ENCODE measurements around the gene SLC46A1.
A peak's percentile ranks its signal among the peaks of the same experiment; 100 is the strongest.

Gene SLC46A1

DNA sequence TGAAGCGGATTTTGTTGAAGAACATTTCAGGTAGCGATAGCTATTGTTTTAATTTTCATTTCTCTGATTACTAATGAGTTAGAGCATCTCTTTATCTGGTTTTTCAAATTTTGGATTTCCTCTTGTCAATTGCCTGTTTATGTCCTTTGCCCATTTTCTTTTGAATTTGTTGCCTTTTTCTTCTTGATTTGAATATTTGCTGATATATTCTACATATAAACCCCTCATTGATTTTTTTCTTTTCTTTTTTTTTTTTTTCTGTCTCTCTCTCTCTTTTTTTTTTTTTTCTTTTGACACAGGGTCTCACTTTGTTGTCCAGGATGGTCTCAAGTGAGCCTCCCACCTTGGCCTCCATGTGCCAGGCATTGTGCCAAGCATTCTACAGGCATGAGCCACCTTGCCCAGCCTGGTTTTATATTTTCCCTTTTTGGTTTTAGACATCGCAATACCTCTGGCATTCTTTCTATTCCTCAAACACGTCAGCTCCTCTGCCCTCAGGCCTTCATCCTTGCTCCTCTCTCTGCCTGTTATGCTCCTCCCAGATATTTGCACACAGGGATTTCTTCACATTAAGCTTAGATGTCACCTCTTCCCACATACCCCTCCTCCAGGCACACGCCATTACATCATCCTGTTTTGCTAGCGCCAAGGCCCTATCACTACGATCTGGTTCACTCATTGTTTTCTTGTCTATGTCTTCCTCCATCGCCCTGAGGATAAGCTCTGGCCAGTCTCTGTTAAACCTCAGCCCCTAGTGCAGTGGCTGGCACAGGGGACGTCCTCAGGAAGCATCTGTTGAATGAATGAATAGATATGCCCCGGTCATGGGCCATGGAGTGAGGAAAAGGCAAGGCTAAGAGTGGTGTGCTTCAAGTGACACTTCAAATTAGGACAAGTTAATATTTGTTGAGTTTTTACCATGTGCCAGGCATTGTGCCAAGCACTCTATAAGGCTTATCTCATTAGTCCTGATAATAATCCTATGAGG lies 25.9 kb downstream of the SLC46A1 start:
- DNase-seq, result peak; percentile 22

DNA sequence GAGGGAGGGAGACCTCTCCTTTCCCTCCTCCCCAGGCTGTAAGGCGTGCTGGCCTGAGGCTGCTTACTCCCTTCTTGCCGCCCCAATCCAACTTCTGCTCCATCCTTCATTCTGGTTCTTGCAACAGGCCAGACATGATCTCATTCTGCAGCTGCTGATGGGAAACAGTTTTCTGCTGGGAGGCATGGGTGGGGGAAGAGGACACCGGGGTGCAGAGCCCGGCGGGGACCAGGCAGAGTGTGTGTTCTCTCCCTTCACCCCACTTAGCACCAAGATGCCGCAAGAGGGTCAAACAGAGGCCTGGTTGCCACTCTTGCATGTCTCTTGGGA lies 33.1 kb downstream of the SLC46A1 start:
- DNase-seq, result no peak

DNA sequence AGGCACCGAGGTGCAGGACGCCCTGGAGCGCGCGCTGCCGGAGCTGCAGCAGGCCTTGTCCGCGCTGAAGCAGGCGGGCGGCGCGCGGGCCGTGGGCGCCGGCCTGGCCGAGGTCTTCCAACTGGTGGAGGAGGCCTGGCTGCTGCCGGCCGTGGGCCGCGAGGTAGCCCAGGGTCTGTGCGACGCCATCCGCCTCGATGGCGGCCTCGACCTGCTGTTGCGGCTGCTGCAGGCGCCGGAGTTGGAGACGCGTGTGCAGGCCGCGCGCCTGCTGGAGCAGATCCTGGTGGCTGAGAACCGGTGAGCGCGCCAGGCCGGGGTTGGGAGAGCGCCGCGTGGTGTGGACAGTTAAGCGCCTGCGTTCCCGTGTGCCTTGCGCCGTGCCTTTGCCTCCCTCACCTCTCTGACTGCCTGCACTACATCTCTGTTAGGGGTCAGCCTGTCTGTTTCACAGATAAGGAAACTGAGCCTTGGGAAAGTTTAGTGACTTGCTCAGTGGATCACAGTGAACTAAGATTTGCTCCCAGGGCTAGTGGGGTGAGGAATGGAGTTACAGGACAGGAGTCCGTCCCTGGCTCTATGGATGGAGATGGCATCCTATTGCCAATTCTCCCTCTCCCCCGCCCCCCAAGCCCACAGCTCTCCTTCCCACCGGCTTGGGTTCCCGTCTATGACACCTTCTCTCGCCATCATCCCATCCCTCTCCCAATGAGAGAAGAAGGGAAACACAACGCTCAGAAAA lies 33.6 kb downstream of the SLC46A1 start:
- peak; percentile 62 for DNase-seq

DNA sequence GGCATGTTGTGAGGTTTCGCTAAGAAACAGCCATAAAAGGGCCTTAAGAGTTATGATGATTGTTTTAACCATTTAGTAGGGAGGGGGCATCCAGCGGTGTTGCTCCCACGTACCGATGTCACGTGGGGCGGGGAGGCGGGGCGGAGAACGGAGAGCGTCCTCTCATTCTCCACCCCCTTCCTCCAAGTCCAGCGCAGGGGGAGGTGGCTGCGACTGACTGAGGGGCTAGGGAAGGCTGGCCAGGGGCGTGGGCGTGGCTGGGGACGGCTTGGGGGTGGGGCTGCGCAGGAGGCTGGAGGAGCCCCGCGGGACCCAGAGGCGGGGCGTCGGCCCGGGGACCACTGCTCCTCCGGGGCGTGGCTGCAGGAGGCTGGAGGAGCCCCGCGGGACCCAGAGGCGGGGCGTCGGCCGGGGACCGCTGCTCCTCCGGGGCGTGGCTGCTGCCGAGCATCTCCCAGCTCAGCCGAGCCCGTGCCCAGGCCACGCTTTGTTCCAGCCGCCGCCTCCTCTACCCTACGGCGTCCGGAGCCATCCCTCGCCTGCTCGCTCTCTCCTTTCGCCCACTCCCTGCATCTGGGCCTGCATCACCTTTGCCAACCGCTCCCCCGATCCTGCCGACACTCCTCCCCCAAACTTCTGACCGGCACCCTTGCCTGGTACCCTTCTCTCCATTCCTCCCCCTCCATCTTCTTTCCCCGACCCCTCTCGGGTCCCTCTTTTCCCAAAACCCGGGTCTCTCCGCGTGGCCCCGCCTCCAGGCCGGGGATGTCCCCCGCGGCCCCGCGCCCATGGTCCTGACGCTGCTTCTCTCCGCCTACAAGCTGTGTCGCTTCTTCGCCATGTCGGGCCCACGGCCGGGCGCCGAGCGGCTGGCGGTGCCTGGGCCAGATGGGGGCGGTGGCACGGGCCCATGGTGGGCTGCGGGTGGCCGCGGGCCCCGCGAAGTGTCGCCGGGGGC lies 34.5 kb downstream of the SLC46A1 start, which contains the start of gene SARM1:
Gene SARM1, plus strand, starts transcription at position 450 of the 958 bp plus-strand sequence. Its CDS starts 339 bp downstream, at position 789.
- DNase-seq, result peak; percentile 97

DNA sequence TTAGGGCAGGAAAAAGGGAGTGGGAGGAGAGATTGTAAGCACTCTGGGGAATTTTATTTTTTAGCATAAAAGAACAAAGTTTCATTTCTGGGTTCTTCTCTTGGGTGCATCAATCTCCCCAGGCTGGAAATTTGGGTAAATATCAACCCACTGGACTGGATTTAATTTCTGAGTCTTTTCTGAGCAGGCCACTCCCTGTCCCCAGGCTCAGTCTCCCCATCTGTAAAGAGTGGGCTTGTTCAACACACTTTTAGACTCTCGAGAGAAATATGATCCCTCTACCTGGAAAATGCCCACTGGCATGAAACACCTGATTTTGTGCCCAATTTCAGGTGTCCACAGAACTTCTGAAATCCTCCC lies 35.3 kb downstream of the SLC46A1 start:
- DNase-seq, result no peak

DNA sequence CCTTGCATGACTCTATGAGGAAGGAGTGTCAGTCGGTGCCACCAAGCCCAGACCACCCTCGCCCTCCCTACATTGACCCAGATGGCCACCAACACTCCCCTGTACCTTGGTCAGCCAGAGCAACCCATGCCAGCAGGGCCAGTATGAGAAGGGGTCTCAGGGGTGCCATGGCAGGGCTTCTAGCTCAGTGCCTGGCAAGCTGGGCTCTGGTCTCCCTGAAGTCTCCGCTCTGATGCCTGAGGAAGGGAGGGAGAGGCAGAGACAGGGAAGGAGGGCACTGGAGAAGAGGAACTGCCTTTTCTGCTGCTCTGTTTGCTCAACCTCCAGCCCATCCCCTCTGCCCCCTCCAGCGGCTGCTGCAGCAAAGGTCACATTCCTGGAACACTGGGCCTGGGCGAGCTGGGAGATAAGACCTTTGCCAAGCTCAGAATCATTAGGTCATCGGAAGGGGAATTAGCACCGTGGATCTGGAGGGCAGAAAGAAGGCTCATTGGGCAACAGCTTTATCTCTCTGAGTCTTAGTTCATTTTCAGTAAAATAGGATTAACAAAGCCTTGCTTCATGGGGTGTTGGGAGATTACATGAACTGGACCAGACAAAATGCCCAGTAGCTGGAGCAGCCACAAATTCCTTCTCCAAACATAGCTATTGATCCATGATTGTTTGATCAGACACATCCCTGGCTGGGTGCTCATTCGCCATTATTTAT lies 35.8 kb downstream of the SLC46A1 start, which contains the start of gene VTN:
Gene VTN, minus strand, starts transcription at position 273 of the 709 bp plus-strand sequence. Its CDS starts 104 bp downstream, at position 169.
- peak; percentile 45 for DNase-seq

DNA sequence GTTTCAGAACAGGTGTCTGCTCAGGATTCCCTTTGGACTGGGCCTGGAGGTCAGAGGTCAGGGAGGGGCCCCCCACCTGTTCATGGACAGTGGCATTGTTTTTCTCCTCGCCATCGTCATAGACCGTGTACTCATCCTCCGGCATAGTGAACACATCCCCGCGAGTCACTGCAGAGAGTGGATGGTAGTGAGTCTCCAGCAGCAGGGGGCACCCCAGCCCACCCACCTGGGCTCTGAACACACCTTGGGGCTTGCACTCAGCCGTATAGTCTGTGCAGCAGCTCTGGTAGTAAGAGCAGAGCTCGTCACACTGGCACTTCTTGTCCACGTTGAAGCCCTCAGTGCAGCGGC lies 36.4 kb downstream of the SLC46A1 start:
- DNase-seq, result no peak

DNA sequence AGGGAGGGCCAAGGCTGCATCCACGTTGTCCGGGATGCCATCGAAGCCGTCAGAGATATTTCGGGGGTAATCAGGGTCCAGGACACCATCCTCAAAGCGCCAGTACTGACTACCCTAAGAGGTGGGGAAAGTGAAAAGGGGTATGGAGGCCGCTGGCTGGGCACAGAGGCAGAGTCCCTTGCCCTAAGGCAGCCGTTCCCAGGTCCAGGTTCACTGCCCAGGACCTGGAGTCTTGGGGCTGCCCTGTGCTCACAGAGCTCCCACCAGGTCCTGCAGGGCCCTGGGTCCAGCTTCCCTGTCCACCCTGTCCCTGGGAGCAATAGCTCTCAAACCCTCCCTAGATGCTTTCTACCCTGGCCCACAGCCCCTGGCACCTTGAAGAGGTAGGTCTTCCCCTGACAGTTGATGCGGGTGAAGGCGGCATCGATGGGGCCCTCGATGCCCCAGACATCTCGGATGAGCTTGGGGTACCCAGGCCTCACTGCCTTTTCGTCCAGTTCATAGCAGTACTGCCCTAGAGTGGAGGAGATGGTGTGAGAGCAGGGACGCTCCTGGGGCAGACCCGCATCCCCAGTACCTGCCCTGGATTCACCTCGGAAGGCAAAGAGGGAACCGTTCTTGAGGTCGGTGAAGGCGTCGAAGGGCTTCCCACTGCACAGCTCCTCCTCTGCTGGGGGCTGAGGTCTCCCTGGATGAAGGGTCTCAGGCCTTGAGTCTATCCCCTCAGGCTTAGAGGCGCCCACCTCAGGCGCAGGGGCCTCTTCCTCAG lies 36.9 kb downstream of the SLC46A1 start:
- DNase-seq, result no peak

DNA sequence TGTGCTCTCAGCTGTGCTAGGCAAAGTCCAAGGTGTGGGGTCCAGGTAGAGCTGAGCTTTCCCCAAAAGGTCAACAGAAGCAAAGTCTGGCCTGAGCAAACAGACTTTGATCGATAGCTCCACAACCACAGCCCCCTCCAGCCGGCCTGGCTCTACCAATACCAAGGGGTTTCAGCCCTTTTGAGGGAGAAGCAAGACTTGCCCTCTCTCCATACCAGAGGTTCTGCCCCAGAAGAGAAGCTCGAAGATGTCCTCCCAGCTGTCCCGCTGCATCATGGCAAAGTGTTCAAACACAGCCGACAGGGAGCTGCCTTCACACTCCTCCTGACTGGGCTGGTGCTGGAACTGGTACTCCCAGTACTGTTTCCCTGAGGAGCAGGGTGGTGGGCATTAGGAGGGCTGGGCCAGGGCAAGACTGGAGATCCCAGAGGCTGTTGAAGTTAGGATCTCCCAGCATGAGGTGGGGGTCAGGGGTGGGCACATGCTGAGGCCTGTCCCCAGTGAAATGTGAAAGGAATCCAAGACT lies 37.6 kb downstream of the SLC46A1 start:
- no peak for DNase-seq

DNA sequence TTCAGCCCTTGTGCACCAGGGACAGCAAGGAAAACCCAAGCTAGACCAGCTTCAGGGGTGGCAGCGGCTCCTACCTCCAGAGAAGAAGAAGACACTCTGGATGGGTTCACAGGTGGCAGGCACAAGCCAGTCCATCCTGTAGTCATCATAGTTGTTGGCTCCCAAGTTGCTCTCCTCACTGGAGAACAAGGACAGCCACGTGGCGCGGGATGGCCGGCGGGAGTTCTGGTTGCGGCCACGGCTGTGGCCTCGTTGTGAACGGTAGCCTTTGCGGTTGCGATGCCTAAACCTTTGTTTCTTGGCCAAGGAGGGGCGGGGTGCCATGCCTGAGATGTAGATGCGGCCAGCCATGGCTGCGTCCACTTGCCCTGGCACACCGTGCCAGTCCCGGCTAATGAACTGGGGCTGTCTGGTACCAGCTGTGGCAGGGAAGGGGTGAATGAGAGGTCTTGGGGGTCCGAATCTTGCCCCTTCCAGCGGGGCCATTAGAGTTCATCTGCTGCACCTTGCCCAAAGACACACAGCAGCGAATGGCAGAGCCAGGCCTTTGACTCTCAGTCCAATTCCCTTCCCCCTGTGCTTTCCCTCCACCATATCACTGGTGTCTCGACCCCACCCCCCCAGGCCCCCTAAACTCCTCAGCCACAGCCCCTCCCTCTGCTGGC lies 38.2 kb downstream of the SLC46A1 start:
- no peak for DNase-seq

DNA sequence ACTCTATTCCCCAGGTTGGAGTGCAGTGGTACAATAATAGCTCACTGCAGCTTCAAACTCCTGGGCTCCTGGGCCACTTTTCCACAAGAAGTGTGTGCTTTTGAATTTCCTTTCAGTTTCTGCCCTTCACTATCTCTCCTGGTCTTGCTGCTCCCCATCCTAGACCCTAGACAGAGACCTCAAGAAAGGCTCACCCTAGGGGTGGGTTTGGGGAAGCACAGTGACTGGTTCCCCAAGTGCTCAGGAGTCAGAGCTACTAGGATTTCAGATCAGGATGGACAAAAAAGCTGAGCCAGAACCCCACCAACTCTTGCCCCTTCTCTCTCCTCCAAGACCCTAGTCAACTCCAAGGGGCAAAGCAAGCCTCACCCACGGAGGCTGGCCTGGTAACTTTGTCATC lies 39.4 kb downstream of the SLC46A1 start:
- no peak for DNase-seq

DNA sequence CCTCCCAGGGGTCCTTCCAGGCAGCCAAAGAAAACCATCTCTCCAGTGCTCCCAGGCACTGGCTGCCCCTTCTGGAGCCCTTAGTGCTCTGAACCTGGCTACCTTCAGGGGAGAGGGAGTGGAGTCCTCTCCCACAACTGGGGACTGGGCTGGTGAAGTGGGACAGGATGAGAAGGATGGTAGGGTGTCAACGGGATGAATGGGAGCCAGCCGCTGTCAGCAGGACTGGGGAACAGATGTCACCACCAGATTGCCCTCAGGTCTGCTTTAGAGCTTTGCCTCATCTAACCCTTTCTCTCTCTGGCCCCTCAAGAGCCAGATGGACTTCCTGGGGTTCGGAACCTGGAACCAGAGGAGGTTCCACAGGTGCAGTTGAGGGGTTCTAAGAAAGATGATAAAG lies 40.5 kb downstream of the SLC46A1 start:
- no peak for DNase-seq

DNA sequence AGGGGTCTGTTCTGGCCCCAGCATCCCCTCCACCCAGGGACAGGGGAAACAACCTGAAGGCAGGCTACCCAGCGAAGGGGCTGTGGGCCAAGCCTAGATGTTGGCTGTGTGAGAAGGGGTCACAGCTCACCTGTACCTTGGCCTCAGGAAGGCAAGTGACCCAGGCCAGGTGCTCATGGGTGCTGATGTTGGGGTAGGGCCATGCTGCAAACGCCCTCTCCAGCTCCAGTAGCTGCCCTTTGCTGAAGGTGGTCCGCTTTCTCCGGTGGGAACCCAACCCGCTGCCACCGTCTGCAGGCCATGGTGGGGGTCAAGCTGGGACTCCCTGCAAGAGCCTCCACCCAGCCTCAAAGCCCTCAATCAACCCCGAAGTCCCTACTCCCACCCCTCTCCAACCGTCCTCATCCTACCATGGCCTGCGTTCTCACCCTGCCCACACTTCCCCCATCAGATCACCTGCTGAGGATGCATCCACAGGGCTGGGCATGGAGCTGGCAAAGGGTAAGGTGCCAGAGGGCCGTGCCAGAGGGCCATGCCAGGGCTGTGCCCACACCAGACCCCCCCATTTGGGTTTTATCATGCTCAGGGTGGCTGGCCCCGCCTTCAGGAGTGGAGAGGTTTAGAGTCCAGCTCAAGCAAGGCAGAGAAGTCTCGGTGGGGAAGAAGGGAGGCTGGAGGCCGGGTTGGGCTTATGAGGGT lies 41.2 kb downstream of the SLC46A1 start, which contains the start of gene SEBOX:
Gene SEBOX, minus strand, starts transcription at position 535 of the 699 bp plus-strand sequence. Its CDS starts 48 bp downstream, at position 487.
- no peak for DNase-seq

DNA sequence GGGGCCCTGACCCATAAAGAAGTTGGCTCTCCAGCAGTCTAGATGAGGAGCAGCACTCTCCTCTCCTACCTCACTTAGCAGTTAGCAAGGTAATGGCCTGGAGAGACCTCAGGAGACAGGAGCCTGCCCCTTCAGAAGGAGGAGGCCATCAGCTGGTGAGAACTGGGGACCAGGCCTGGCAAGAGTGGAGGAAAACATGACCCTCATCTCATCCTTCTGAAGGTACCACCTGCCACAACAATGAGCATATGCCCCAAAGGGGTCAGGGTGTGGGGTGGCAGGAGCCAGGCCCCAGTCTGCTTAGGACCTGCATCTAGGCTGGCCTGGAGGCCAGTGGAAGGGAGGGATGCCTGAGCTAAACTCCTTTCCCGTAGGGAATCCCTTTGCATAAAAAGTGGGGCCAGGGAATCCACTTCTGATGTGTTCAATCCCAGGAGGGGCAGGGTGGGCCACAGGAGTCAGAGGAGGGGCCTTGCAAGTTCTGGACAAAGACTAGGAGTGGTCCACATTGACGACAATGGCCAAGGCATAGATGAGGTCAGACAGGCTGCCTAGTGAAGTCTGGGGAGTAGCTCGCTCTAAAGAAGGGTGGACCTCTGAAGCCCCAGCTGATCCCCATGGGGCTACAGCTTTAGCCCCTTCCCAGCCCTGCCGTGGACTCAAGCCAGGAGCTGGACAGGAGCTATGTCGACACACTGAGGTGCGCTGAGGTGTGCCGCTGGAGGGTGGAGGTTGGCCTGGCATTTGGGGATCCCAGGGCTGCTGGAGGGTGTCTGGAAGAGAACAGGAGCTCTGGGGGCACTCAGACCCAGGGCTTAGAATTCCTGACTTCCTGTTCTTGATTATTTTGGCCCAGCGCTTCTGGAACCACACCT lies 42.0 kb downstream of the SLC46A1 start:
- DNase-seq, result no peak

DNA sequence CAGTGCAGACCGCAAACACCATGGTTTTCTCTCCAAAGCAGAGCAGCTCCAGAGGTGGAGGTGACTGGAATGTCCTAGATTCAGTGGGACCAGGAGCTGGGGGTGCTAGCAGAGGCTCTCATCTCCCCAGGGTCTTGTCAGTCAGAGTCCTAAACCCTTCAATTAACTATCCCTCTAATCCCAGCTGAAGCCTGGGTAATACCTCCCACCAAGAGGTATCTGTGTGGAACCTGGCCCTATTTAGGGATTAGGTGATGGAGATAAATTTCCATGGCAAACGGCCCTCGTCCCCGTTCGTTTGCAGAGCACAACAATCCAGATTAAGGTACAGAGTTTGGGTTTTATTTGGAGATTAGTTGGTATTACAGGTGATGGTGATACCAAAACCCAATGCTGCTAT lies 42.8 kb downstream of the SLC46A1 start:
- no peak for DNase-seq

DNA sequence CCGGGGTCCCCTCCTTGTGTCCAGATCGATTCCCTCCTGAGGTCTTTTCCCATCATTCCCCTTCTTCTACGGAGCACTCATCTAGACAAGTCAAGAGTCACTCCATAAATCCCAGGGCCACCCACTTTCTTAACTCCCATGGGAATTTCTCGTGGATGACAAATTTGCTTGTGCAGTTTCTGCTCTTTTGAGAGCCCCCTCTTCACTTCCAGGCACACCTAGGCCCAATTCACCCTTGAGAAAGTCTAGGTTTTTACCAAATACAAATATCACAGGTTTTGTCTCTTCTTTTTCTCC lies 48.2 kb downstream of the SLC46A1 start:
- DNase-seq, result no peak

DNA sequence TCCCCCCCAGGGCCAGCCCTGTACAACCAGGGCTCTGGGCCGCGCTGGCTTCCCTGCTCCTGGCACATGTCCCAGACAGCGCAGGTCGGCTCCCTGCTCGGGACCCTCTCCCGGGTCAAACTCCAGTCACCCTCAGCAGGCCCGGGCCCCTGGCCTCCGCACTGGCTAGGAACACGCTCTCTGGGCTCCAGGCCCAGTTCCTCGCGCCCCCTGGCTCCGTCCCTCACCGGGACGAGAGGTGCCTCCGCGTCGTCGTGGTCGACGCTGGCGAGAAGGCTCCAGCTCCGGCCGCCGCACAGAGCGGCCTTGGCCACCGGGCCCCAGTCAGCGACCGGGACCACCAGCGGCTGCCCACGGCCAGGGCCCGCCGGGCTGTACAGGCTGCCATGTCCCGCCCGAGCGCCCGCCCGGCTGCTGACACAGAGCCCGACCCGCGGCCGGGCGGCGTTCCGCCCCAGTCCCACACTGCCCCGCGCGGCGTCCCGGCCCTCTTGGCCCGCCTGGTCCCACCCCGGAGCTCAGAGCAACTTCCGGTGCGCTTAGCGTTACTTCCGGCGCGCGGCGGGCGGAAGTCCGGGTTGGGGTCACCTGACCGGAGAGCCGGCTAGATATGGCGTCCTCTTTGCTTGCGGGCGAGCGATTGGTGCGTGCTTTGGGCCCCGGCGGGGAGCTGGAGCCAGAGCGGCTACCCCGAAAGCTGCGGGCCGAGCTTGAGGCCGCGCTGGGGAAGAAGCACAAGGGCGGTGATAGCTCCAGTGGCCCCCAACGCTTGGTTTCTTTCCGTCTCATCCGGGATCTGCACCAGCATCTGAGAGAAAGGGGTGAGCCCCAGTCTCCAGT lies 48.7 kb downstream of the SLC46A1 start, which contains the start of gene POLDIP2:
Gene POLDIP2, minus strand, starts transcription at position 467 of the 840 bp plus-strand sequence. Its CDS starts 79 bp downstream, at position 388.
- DNase-seq, result peak; percentile 98

DNA sequence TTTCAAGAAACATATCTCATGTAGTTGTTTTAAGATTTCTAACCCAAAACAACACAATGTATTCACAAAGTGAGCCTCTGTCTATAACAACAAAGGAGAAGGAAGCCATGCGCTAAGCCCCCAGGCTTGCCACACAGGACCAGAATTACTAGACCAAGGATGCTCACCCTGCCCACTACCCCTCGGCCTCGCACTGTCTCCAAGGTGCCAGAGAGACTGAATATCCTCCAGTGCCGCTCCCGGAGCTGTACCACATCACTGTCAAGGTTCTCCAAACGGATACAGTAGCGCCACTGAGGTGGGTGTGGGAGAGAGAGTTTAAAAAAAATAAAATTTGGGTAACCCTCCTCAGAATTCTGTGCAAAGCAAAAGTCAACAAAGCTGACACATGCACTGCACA lies 55.7 kb downstream of the SLC46A1 start:
- DNase-seq, result no peak
